Effector memory CD8-positive, alpha-beta T cell (primary cell): ENCODE measurements around the gene LAIR1.
A peak's percentile ranks its signal among the peaks of the same experiment; 100 is the strongest.
"Not testable (repeated sequence)": the region's sequence is repeated elsewhere in the genome, so short reads cannot be mapped to it uniquely, and the experiment has no call there.

Experiments
- ATAC-seq: fragments of 150-1000 bp; cut with Tn5 transposase; replicated peaks from 2 replicates; pipeline ENCODE4 v1.10.0; 2021; ENCODE audit warnings: mild to moderate bottlenecking, moderate library complexity
- DNase-seq, 3 experiments: peaks; one replicate each; pipeline ENCODE4 v3.0.0; 2021
- H3K27ac Mint-ChIP-seq, 2 donors: one replicate each; pipeline ENCODE4 v1.8.0; 2022; ENCODE audit warnings: mild to moderate bottlenecking in 2 of 2, mixed read lengths in 2 of 2, moderate library complexity in 2 of 2
- H3K27me3 Mint-ChIP-seq, 2 donors: one replicate each; pipeline ENCODE4 v1.8.0; 2022; ENCODE audit warnings: mixed read lengths in 2 of 2
- H3K36me3 Mint-ChIP-seq: one replicate; pipeline ENCODE4 v1.8.0; 2022; ENCODE audit warnings: mild to moderate bottlenecking, moderate library complexity, mixed read lengths; ENCODE audit not compliant: insufficient read depth
- H3K4me1 Mint-ChIP-seq, 2 donors: one replicate each; pipeline ENCODE4 v1.8.0; 2022; ENCODE audit warnings: low read depth in 2 of 2, mixed read lengths in 2 of 2
- H3K4me3 Mint-ChIP-seq, 2 donors: one replicate each; pipeline ENCODE4 v1.8.0; 2022; ENCODE audit warnings: mild to moderate bottlenecking in 2 of 2, mixed read lengths in 2 of 2, moderate library complexity in 2 of 2
- H3K9me3 Mint-ChIP-seq, 2 donors: one replicate each; pipeline ENCODE4 v1.8.0; 2022; ENCODE audit warnings: mixed read lengths in 2 of 2

The LAIR1 gene

GRCh38 chr19:54370434-54370796, 5.7 kb upstream of the LAIR1 start:
- H3K27ac Mint-ChIP-seq, result peak overlapping the region; percentile 91 to 93
- H3K4me3 Mint-ChIP-seq, result peak overlapping the region; percentile 87 to 89
- not testable (repeated sequence) for H3K27me3 Mint-ChIP-seq, H3K9me3 Mint-ChIP-seq
- ATAC-seq (peak; percentile 87), DNase-seq (peak; percentile 40 to 48 (median 44))
- peaks cover 46 to 53% of the 10 kb centered on the region in 2 donors for H3K4me1 Mint-ChIP-seq
- H3K36me3 Mint-ChIP-seq, result peaks cover 10% of the 10 kb centered on the region

- H3K27me3 Mint-ChIP-seq, H3K9me3 Mint-ChIP-seq, DNase-seq: not testable (repeated sequence)
- peaks cover 45 to 52% of the 10 kb centered on the region in 2 donors for H3K4me1 Mint-ChIP-seq
- peak; percentile 6 for ATAC-seq
- peak overlapping the region; percentile 87 to 89 for H3K4me3 Mint-ChIP-seq
- peaks cover 13% of the 10 kb centered on the region for H3K36me3 Mint-ChIP-seq
- peak overlapping the region; percentile 91 to 93 for H3K27ac Mint-ChIP-seq
Measured at GRCh38 chr19:54369688-54370433, 5.1 kb upstream of the LAIR1 start.

GRCh38 chr19:54369082-54369687, 4.5 kb upstream of the LAIR1 start:
- Mint-ChIP-seq H3K36me3 (peaks cover 15% of the 10 kb centered on the region), H3K27ac (peak overlapping the region; percentile 91 to 93)
- no peak for DNase-seq

GRCh38 chr19:54366811-54367210, 2.1 kb upstream of the LAIR1 start:
- Mint-ChIP-seq H3K9me3 (no peaks in the 10 kb centered on the region), H3K4me1 (peaks cover 59 to 60% of the 10 kb centered on the region in 2 donors), H3K4me3 (peak overlapping the region in 1 of 2 donors; percentile 37), H3K36me3 (peaks cover 25% of the 10 kb centered on the region), H3K27ac (peak overlapping the region in 1 of 2 donors; percentile 41), H3K27me3 (no peaks in the 10 kb centered on the region)
- ATAC-seq (no peak), DNase-seq (no peak)

More at GRCh38 chr19:54369082-54369687, 4.5 kb upstream of the LAIR1 start:
- Mint-ChIP-seq H3K9me3 (no peaks in the 10 kb centered on the region), H3K4me3 (peak overlapping the region; percentile 87 to 89), H3K4me1 (peaks cover 51 to 55% of the 10 kb centered on the region in 2 donors), H3K27me3 (no peaks in the 10 kb centered on the region)
- ATAC-seq, result no peak

GRCh38 chr19:54365798-54366197, 1.1 kb upstream of the LAIR1 start:
- Mint-ChIP-seq H3K4me1 (peaks cover 62 to 63% of the 10 kb centered on the region in 2 donors), H3K4me3 (peak overlapping the region in 1 of 2 donors; percentile 98), H3K27ac (peak overlapping the region; percentile 41 to 96), H3K36me3 (peaks cover 22% of the 10 kb centered on the region)
- ATAC-seq, H3K27me3 Mint-ChIP-seq, H3K9me3 Mint-ChIP-seq, DNase-seq: not testable (repeated sequence)

- not testable (repeated sequence) for H3K9me3 Mint-ChIP-seq, DNase-seq, H3K27me3 Mint-ChIP-seq
- ATAC-seq, result peak; percentile 60
- Mint-ChIP-seq H3K36me3 (peaks cover 28% of the 10 kb centered on the region), H3K27ac (peak overlapping the region; percentile 93 to 96), H3K4me1 (peaks cover 43 to 53% of the 10 kb centered on the region in 2 donors), H3K4me3 (peak overlapping the region; percentile 82 to 98)
Measured at GRCh38 chr19:54361680-54362422, 2.9 kb downstream of the LAIR1 start.

- H3K36me3 Mint-ChIP-seq, result peaks cover 38% of the 10 kb centered on the region
- DNase-seq (peak; percentile 66 to 76 (median 73)), ATAC-seq (peak; percentile 78)
- not testable (repeated sequence) for H3K27ac Mint-ChIP-seq, H3K27me3 Mint-ChIP-seq, H3K9me3 Mint-ChIP-seq, H3K4me3 Mint-ChIP-seq
- H3K4me1 Mint-ChIP-seq, result peaks cover 23 to 38% of the 10 kb centered on the region in 2 donors
Measured at GRCh38 chr19:54359149-54359820, 5.4 kb downstream of the LAIR1 start.

GRCh38 chr19:54357381-54357780, 7.3 kb downstream of the LAIR1 start:
- no peak for DNase-seq
- no peaks in the 10 kb centered on the region for H3K27me3 Mint-ChIP-seq
- H3K4me1 Mint-ChIP-seq, result peaks cover 16 to 32% of the 10 kb centered on the region in 2 donors
- no peaks in the 10 kb centered on the region for H3K9me3 Mint-ChIP-seq
- H3K4me3 Mint-ChIP-seq, result no peak overlapping the region
- H3K36me3 Mint-ChIP-seq, result peaks cover 34% of the 10 kb centered on the region
- peak overlapping the region in 1 of 2 donors; percentile 63 for H3K27ac Mint-ChIP-seq
- no peak for ATAC-seq

GRCh38 chr19:54356444-54357056, 8.2 kb downstream of the LAIR1 start:
- Mint-ChIP-seq H3K27me3 (no peaks in the 10 kb centered on the region), H3K36me3 (peaks cover 30% of the 10 kb centered on the region), H3K27ac (peak overlapping the region in 1 of 2 donors; percentile 63), H3K9me3 (no peaks in the 10 kb centered on the region), H3K4me3 (no peak overlapping the region), H3K4me1 (peaks cover 8 to 25% of the 10 kb centered on the region in 2 donors)
- ATAC-seq, result no peak
- no peak for DNase-seq

- no peak for ATAC-seq
- Mint-ChIP-seq H3K4me1 (peaks cover 0 to 17% of the 10 kb centered on the region in 2 donors), H3K4me3 (no peak overlapping the region), H3K36me3 (peaks cover 30% of the 10 kb centered on the region), H3K27ac (no peak overlapping the region), H3K9me3 (no peaks in the 10 kb centered on the region), H3K27me3 (no peaks in the 10 kb centered on the region)
- DNase-seq, result no peak
Measured at GRCh38 chr19:54355675-54356074, 9.1 kb downstream of the LAIR1 start.

- peaks cover 27% of the 10 kb centered on the region for H3K36me3 Mint-ChIP-seq
- no peaks in the 10 kb centered on the region for H3K9me3 Mint-ChIP-seq
- H3K4me1 Mint-ChIP-seq, result peaks cover 0 to 12% of the 10 kb centered on the region in 2 donors
- no peak overlapping the region for H3K4me3 Mint-ChIP-seq
- peak overlapping the region in 1 of 2 donors; percentile 22 for H3K27ac Mint-ChIP-seq
- no peak for ATAC-seq
- DNase-seq, result no peak
- H3K27me3 Mint-ChIP-seq, result no peaks in the 10 kb centered on the region
Measured at GRCh38 chr19:54354761-54355160, 10.0 kb downstream of the LAIR1 start.

- Mint-ChIP-seq H3K27ac (peak overlapping the region in 1 of 2 donors; percentile 23), H3K4me3 (no peak overlapping the region), H3K27me3 (peaks cover 15 to 17% of the 10 kb centered on the region in 2 donors), H3K4me1 (peaks cover 0 to 13% of the 10 kb centered on the region in 2 donors), H3K36me3 (peaks cover 22% of the 10 kb centered on the region), H3K9me3 (no peaks in the 10 kb centered on the region)
- DNase-seq, result no peak
- no peak for ATAC-seq
Measured at GRCh38 chr19:54352546-54352945, 12.2 kb downstream of the LAIR1 start.

GRCh38 chr19:54352041-54352440, 12.7 kb downstream of the LAIR1 start:
- H3K4me1 Mint-ChIP-seq, result peaks cover 0 to 13% of the 10 kb centered on the region in 2 donors
- no peak for ATAC-seq
- no peak overlapping the region for H3K4me3 Mint-ChIP-seq
- DNase-seq, result no peak
- peaks cover 20 to 22% of the 10 kb centered on the region in 2 donors for H3K27me3 Mint-ChIP-seq
- H3K36me3 Mint-ChIP-seq, result peaks cover 18% of the 10 kb centered on the region
- no peak overlapping the region for H3K27ac Mint-ChIP-seq
- H3K9me3 Mint-ChIP-seq, result no peaks in the 10 kb centered on the region
